ENCODE measurements around the gene BEST2.

BEST2 gene

GRCh38 chr19:12774588-12775555 lies 23.3 kb downstream of the BEST2 start, which contains the start of gene HOOK2:
Gene HOOK2, minus strand, starts transcription at chr19:12775552. Its CDS starts 103 bp downstream, at chr19:12775449.
- in situ Hi-C loops (cut with HindIII; ENCODE audit: low sequenced_read_pairs) = no loop called here
- DNase-seq (ENCODE audit: low read depth) = no peak
- no peak for TF ChIP-seq CTCF (IDR thresholded peaks at IDR 0.05; ENCODE audit: low read depth, low read length, missing control alignments)
- peak within 1 kb of the TSS; percentile 70 for H3K4me3 ChIP-seq (ENCODE audit: low read depth, low read length)

GRCh38 chr19:12777217-12778016 lies 25.8 kb downstream of the BEST2 start:
- TF ChIP-seq CTCF (IDR thresholded peaks at IDR 0.05; ENCODE audit: low read depth, low read length, missing control alignments) = peak; percentile 94
- in situ Hi-C loops (cut with HindIII; ENCODE audit: low sequenced_read_pairs) = no loop called here
- H3K4me3 ChIP-seq (ENCODE audit: low read depth, low read length) = peak overlapping the region; percentile 52
- DNase-seq (ENCODE audit: low read depth) = no peak

DNA sequence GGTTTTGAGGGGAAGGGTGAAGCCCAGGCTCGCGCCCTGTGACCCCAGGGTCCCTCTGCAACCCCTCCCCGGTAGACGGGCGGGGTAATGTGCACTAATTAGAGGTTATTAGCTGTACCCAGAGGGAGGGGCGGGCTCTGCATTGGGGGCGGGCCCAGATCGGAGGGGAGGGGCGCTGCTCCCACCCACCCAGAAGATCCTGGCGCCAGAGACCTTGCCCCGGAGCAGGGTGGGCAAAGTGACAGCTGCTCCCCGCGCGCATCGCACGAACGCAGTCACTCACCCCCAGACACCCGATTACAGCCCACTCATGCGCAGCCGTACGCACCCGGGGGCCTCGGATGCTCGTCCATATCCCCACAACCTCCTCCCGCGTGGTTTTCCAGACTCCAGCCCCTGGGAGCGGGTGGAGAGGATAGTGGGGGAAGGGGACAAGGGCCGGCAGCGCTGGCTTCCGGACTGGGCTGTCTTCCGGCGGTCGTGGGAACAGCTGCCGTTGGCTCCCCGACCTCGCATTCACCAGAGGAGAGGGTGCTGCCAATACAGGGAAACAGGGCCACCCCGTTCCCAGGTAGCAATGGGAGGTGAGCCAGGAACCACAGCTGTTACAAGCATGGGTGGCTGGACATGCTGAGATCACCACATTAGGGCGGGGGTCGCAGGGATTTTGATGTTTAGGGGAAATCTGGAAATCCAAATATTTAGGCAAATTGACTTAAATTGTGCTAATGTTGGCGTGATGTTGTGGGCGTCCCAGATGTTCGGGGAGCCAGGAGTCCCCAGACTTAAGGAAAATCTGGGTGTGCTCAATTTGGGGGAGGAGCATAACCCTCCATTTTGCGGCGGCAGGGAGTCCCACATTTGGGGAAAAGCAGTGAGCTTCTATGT lies 26.7 kb downstream of the BEST2 start:
- DNase-seq (ENCODE audit: low read depth) = no peak
- no peak for TF ChIP-seq CTCF (IDR thresholded peaks at IDR 0.05; ENCODE audit: low read depth, low read length, missing control alignments)
- peak overlapping the region; percentile 52 for H3K4me3 ChIP-seq (ENCODE audit: low read depth, low read length)
- in situ Hi-C loops (cut with HindIII; ENCODE audit: low sequenced_read_pairs) = no loop called here

- DNase-seq (ENCODE audit: low read depth) = no peak
- peak overlapping the region; percentile 52 for H3K4me3 ChIP-seq (ENCODE audit: low read depth, low read length)
- TF ChIP-seq CTCF (IDR thresholded peaks at IDR 0.05; ENCODE audit: low read depth, low read length, missing control alignments) = no peak
Measured at GRCh38 chr19:12778905-12779161, 27.2 kb downstream of the BEST2 start.

DNA sequence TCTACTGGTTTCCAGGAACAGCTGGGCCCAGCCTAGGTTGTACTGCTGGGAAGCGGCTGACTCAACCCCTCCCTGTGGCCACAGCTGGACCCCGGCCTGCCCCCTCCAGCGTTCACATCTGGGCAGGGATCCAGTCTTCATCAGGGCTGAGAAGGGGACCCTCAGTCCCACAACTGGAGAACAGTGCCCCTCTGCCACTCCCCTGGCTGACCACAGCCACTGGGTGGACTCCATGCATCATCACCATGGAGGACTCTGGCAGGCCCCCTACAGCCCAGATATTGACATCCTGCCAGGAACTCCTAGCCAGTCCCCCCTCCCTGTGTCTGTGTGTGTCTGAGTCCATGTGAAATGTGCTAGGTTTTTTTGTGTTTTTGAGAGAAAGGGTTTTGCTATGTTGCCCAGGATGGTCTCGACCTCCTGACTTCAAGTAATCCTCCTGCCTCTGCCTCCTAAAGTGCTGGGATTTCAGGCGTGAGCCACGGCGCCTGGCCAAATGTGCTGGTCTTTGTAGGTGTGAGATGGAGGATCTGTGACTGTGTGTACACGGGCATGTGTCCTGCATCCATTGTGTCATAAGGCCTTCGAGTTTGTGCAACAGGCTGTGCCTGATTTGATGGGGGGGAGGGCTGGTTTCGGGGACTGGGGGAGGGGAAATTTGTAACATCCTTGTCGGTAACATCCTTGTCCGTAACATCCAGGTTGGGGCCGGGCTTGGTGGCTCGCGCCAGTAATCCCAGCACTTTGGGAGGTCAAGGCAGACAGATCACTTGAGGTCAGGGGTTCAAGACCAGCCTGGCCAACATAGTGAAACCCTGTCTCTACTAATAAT lies 27.8 kb downstream of the BEST2 start:
- TF ChIP-seq CTCF (IDR thresholded peaks at IDR 0.05; ENCODE audit: low read depth, low read length, missing control alignments) = no peak
- H3K4me3 ChIP-seq (ENCODE audit: low read depth, low read length) = peak overlapping the region; percentile 52
- in situ Hi-C loops (cut with HindIII; ENCODE audit: low sequenced_read_pairs) = no loop called here
- DNase-seq (ENCODE audit: low read depth) = peak; percentile 83

More at GRCh38 chr19:12778905-12779161, 27.2 kb downstream of the BEST2 start:
- in situ Hi-C loops (cut with HindIII; ENCODE audit: low sequenced_read_pairs) = no loop called here

Data from astrocyte of the cerebellum (primary cell).